Mesendoderm (in vitro differentiated cells): Measurements from ENCODE around the gene ABTB1.

ENCODE experiments used
- DNase-seq: peaks from one replicate; pipeline ENCODE4 v3.0.0; 2013
- H2AK5ac ChIP-seq: 2 replicates; pipeline ENCODE4 v1.6.1; 2013; ENCODE audit warnings: low read length, inconsistent platforms
- H2BK120ac ChIP-seq: 2 replicates; pipeline ENCODE4 v1.6.1; 2013; ENCODE audit warnings: low read depth, mild to moderate bottlenecking, low read length, moderate library complexity, mixed read lengths
- H2BK15ac ChIP-seq: replicated peaks from 2 replicates; pipeline ENCODE4 v1.6.1; 2013; ENCODE audit warnings: low read depth, mild to moderate bottlenecking, moderate library complexity
- H2BK5ac ChIP-seq: 2 replicates; pipeline ENCODE4 v1.6.1; 2013; ENCODE audit warnings: low read length, inconsistent platforms
- H3K18ac ChIP-seq: 2 replicates; pipeline ENCODE4 v1.6.1; 2013; ENCODE audit warnings: mild to moderate bottlenecking, low read length, mixed read lengths
- H3K23ac ChIP-seq: one replicate; pipeline ENCODE4 v1.6.1; 2013; ENCODE audit warnings: low read length
- H3K27ac ChIP-seq: 2 replicates; pipeline ENCODE4 v1.5.1; 2013; ENCODE audit warnings: low read depth, mild to moderate bottlenecking, inconsistent platforms, low read length, moderate library complexity
- H3K27me3 ChIP-seq: 2 replicates; pipeline ENCODE4 v1.6.1; 2013; ENCODE audit warnings: low read length, control low read depth, mild to moderate bottlenecking, inconsistent platforms; ENCODE audit not compliant: insufficient read depth, poor library complexity
- H3K36me3 ChIP-seq: 2 replicates; pipeline ENCODE4 v1.6.1; 2013; ENCODE audit warnings: low read length, inconsistent platforms; ENCODE audit not compliant: control insufficient read depth, insufficient read depth
- H3K4ac ChIP-seq: one replicate; pipeline ENCODE4 v1.6.1; 2013; ENCODE audit warnings: low read depth, mild to moderate bottlenecking, low read length, moderate library complexity
- H3K4me1 ChIP-seq: 2 replicates; pipeline ENCODE4 v1.6.1; 2013; ENCODE audit warnings: low read depth, low read length, inconsistent platforms; ENCODE audit not compliant: control insufficient read depth
- H3K4me2 ChIP-seq: 2 replicates; pipeline ENCODE4 v1.6.1; 2013; ENCODE audit warnings: low read length
- H3K4me3 ChIP-seq: 2 replicates; pipeline ENCODE4 v1.5.1; 2013; ENCODE audit warnings: mild to moderate bottlenecking, low read length
- H3K56ac ChIP-seq: one replicate; pipeline ENCODE4 v1.6.1; 2013; ENCODE audit warnings: low read length
- H3K79me1 ChIP-seq: 2 replicates; pipeline ENCODE4 v1.6.1; 2013; ENCODE audit warnings: low read length, inconsistent platforms
- H3K79me2 ChIP-seq: 2 replicates; pipeline ENCODE4 v1.6.1; 2013; ENCODE audit warnings: mild to moderate bottlenecking, low read length; ENCODE audit not compliant: control insufficient read depth, insufficient read depth
- H3K9ac ChIP-seq: 2 replicates; pipeline ENCODE4 v1.6.1; 2013; ENCODE audit warnings: low read length, inconsistent platforms
- H4K5ac ChIP-seq: one replicate; pipeline ENCODE4 v1.6.1; 2013; ENCODE audit warnings: low read length
- H4K8ac ChIP-seq: one replicate; pipeline ENCODE4 v1.6.1; 2013; ENCODE audit warnings: low read depth, mild to moderate bottlenecking, control low read depth, low read length, moderate library complexity
- WGBS: extraction: QIAGEN DNeasy Blood & Tissue Kit; methylation state at CpG from one replicate; pipeline ENCODE4 v1.1.7; 2013; ENCODE audit warnings: low lambda C conversion rate, missing lambda C conversion rate; ENCODE audit not compliant: insufficient coverage; ENCODE audit errors: extremely low coverage; 5-methylcytosine and 5-hydroxymethylcytosine counted together

ABTB1 gene

DNA sequence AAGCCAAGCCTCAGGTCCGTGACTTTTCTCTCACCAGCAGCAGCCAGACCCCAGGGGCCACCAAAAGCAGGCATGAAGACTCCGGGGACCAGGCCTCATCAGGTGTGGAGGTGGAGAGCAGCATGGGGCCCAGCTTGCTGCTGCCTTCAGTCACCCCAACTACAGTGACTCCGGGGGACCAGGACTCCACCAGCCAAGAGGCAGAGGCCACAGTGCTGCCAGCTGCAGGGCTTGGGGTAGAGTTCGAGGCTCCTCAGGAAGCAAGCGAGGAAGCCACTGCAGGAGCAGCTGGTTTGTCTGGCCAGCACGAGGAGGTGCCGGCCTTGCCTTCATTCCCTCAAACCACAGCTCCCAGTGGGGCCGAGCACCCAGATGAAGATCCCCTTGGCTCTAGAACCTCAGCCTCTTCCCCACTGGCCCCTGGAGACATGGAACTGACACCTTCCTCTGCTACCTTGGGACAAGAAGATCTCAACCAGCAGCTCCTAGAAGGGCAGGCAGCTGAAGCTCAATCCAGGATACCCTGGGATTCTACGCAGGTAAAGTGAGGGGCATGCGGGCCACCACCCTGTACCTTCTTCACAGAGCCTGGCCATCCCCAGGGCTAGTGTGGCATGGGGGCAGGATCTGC is 12.0 kb upstream of the ABTB1 start:
- Histone ChIP-seq H3K23ac (no peak overlapping the region), H3K4me1 (no peaks in the 10 kb centered on the region), H3K56ac (no peak overlapping the region), H3K27ac (no peak overlapping the region), H2AK5ac (no peak overlapping the region), H4K8ac (no peak overlapping the region), H3K36me3 (no peaks in the 10 kb centered on the region), H3K9ac (no peak overlapping the region), H4K5ac (no peak overlapping the region), H2BK5ac (no peak overlapping the region), H3K79me2 (no peaks in the 10 kb centered on the region), H2BK120ac (no peak overlapping the region), H3K18ac (no peak overlapping the region), H3K4ac (no peak overlapping the region), H3K4me3 (no peak overlapping the region), H2BK15ac (no peak overlapping the region), H3K27me3 (no peaks in the 10 kb centered on the region), H3K4me2 (no peak overlapping the region), H3K79me1 (no peaks in the 10 kb centered on the region)
- no CpG with 5 or more reads among the region's 10 CpGs for WGBS
- DNase-seq: no peak

DNA sequence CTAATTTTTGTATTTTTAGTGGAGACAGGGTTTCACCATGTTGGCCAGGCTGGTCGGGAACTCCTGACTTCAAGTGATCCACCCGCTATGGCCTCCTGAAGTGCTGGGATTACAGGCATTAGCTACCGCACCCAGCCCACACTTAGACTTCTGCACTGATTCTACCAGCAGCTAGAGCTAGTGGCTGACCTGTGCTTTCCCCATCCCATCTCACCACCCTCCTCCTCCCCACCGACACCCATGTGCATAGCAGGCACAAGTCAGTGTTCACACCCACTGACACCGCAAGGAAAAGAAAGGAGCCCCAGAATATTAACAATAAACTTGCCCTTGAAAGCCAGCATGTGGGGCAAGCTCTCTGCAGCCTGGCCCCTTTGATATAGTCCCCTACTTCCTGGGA is 11.2 kb upstream of the ABTB1 start:
- no peaks in the 10 kb centered on the region for H3K79me1 ChIP-seq
- no peak for DNase-seq
- no peak overlapping the region for H2BK15ac ChIP-seq
- H3K18ac ChIP-seq: no peak overlapping the region
- H3K4ac ChIP-seq: no peak overlapping the region
- H3K9ac ChIP-seq: no peak overlapping the region
- no peaks in the 10 kb centered on the region for H3K4me1 ChIP-seq
- H3K79me2 ChIP-seq: no peaks in the 10 kb centered on the region
- H3K27ac ChIP-seq: no peak overlapping the region
- no peak overlapping the region for H2BK5ac ChIP-seq
- no peak overlapping the region for H2BK120ac ChIP-seq
- WGBS: no CpG with 5 or more reads among the region's 5 CpGs
- no peaks in the 10 kb centered on the region for H3K36me3 ChIP-seq
- no peak overlapping the region for H4K5ac ChIP-seq
- H4K8ac ChIP-seq: no peak overlapping the region
- no peak overlapping the region for H2AK5ac ChIP-seq
- H3K4me3 ChIP-seq: no peak overlapping the region
- no peaks in the 10 kb centered on the region for H3K27me3 ChIP-seq
- no peak overlapping the region for H3K56ac ChIP-seq
- H3K23ac ChIP-seq: no peak overlapping the region
- no peak overlapping the region for H3K4me2 ChIP-seq

DNA sequence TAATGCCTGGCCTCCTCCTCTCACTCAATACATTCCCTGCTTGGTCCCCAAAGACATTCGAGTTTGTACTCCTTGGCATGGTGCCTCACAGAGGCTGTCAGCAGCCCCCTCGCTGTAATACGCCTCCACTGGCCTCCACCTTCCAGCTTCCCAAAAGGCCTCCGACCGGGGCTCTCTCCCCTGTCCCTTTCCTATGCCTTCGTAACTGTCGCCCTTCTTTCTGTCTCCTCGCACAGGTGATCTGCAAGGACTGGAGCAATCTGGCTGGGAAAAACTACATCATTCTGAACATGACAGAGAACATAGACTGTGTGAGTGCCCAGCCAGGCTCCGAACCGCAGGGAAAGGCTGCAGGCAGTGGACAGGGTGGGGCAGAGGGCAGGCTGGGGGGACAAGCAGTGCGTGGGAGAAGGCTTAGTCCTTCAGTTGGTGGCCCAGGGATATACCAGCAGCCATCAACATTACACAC is 10.7 kb upstream of the ABTB1 start:
- no peaks in the 10 kb centered on the region for H3K36me3 ChIP-seq

DNA sequence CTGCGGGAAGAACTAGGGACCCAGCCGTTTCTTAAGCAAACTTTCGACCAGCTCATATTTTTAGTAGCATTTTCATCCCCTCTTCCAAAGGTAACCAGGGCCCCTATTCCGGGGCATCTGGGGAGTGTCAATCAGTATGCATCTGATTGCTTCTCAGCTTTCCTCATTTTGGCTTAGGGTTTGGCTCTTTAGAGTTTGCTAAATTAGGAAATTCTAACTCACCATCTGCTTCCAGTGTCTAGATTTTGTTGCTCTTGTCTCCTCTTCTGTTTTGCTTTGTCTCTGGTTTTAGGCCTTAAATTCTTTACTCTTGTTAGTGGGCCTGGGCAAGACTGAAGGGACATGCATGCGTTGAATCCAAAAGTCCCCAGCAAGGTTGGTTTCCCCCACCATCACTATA is 9.6 kb upstream of the ABTB1 start:
- Histone ChIP-seq H2BK5ac (no peak overlapping the region), H3K79me2 (no peaks in the 10 kb centered on the region), H3K27me3 (no peaks in the 10 kb centered on the region), H3K4me1 (no peaks in the 10 kb centered on the region), H3K79me1 (no peaks in the 10 kb centered on the region), H4K8ac (no peak overlapping the region), H2BK15ac (no peak overlapping the region), H3K4me3 (no peak overlapping the region), H2BK120ac (no peak overlapping the region), H4K5ac (no peak overlapping the region), H3K4ac (no peak overlapping the region), H3K9ac (no peak overlapping the region), H3K27ac (no peak overlapping the region), H3K23ac (no peak overlapping the region), H3K36me3 (no peaks in the 10 kb centered on the region), H3K56ac (no peak overlapping the region), H2AK5ac (no peak overlapping the region), H3K4me2 (no peak overlapping the region), H3K18ac (no peak overlapping the region)
- DNase-seq: no peak
- WGBS: no CpG with 5 or more reads among the region's 5 CpGs

More for the DNA sequence above, 10.7 kb upstream of the ABTB1 start:
- H3K56ac ChIP-seq: no peak overlapping the region
- WGBS: no CpG with 5 or more reads among the region's 11 CpGs
- no peaks in the 10 kb centered on the region for H3K4me1 ChIP-seq
- no peak overlapping the region for H3K4me3 ChIP-seq
- H3K79me1 ChIP-seq: no peaks in the 10 kb centered on the region
- no peak overlapping the region for H3K4me2 ChIP-seq
- H3K23ac ChIP-seq: no peak overlapping the region
- H3K27me3 ChIP-seq: no peaks in the 10 kb centered on the region
- H4K5ac ChIP-seq: no peak overlapping the region
- no peak overlapping the region for H3K9ac ChIP-seq
- H2BK120ac ChIP-seq: no peak overlapping the region
- H3K18ac ChIP-seq: no peak overlapping the region
- H3K27ac ChIP-seq: no peak overlapping the region
- no peak for DNase-seq
- no peak overlapping the region for H2AK5ac ChIP-seq
- H3K79me2 ChIP-seq: no peaks in the 10 kb centered on the region
- H2BK5ac ChIP-seq: no peak overlapping the region
- H2BK15ac ChIP-seq: no peak overlapping the region
- no peak overlapping the region for H4K8ac ChIP-seq
- H3K4ac ChIP-seq: no peak overlapping the region

DNA sequence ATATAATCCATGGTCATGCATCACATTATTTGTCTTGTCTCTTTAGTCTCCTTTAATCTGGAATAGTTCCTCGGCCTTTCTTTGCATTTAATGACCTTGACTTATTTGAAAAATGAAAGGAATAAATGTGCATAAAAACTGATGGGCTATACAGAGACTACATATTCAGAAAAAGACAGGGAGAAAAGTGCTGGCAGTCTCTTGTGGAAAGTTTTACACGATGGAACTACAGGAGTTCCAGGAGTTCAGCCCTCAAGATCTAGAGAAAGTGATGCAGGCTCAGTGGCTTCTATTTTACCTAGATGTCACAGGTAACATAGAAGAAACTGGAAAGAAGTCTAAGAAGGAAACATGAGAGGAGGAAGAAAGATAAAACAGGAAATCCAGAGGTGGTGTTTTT is 7.6 kb upstream of the ABTB1 start:
- Histone ChIP-seq H2BK120ac (no peak overlapping the region), H3K79me1 (no peaks in the 10 kb centered on the region), H2BK5ac (no peak overlapping the region), H3K18ac (no peak overlapping the region), H3K4me2 (no peak overlapping the region), H3K23ac (no peak overlapping the region), H3K27me3 (no peaks in the 10 kb centered on the region), H4K5ac (no peak overlapping the region), H3K4me3 (no peak overlapping the region), H3K27ac (no peak overlapping the region), H2AK5ac (no peak overlapping the region), H3K36me3 (no peaks in the 10 kb centered on the region), H3K4ac (no peak overlapping the region), H3K4me1 (no peaks in the 10 kb centered on the region), H3K79me2 (no peaks in the 10 kb centered on the region), H3K56ac (no peak overlapping the region), H3K9ac (no peak overlapping the region), H2BK15ac (no peak overlapping the region), H4K8ac (no peak overlapping the region)
- DNase-seq: no peak
- WGBS: no CpG with 5 or more reads among the region's 2 CpGs

DNA sequence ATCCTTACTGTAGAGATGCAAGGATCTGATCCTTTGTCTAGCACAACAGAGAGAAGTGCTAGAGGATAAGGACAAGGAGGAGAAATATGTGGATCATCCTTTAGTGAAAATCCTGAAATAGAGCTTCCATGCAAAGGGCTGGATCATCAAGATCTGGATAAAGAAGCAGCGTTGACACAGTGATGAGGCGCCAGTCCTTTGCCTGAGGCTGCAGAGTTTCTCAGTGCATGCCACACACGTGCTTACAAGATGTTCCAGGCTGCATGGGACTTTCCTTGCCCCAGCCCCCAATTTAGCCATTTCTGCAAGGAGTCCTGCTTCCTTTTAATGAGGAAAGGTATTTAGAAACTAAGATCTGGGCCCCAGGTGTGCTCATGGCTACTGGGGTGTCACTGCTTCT is 7.2 kb upstream of the ABTB1 start:
- DNase-seq: no peak
- H3K79me1 ChIP-seq: no peaks in the 10 kb centered on the region
- H3K9ac ChIP-seq: no peak overlapping the region
- H3K4me2 ChIP-seq: no peak overlapping the region
- H3K4me3 ChIP-seq: no peak overlapping the region
- no peak overlapping the region for H2BK5ac ChIP-seq
- H3K36me3 ChIP-seq: no peaks in the 10 kb centered on the region
- H2BK120ac ChIP-seq: no peak overlapping the region
- no peak overlapping the region for H3K4ac ChIP-seq
- H2BK15ac ChIP-seq: no peak overlapping the region
- no peaks in the 10 kb centered on the region for H3K4me1 ChIP-seq
- H3K27me3 ChIP-seq: no peaks in the 10 kb centered on the region
- no peak overlapping the region for H3K56ac ChIP-seq
- WGBS: no CpG with 5 or more reads among the region's 3 CpGs
- H3K18ac ChIP-seq: no peak overlapping the region
- no peak overlapping the region for H2AK5ac ChIP-seq
- no peak overlapping the region for H3K23ac ChIP-seq
- H3K79me2 ChIP-seq: no peaks in the 10 kb centered on the region
- no peak overlapping the region for H4K5ac ChIP-seq
- H4K8ac ChIP-seq: no peak overlapping the region
- no peak overlapping the region for H3K27ac ChIP-seq
